ENCODE data around the gene ATP1A4.

Gene ATP1A4

GRCh38 chr1:160125746-160126145 is 25.7 kb upstream of the ATP1A4 start:
- no peak for TF ChIP-seq CTCF (IDR thresholded peaks at IDR 0.05)

- TF ChIP-seq CTCF (IDR thresholded peaks at IDR 0.05) = no peak
Observed at GRCh38 chr1:160127381-160127780, 24.0 kb upstream of the ATP1A4 start.

- no peak for TF ChIP-seq CTCF (IDR thresholded peaks at IDR 0.05)
Observed at GRCh38 chr1:160127865-160128523, 23.4 kb upstream of the ATP1A4 start.

GRCh38 chr1:160128636-160129035 is 22.8 kb upstream of the ATP1A4 start:
- TF ChIP-seq CTCF (IDR thresholded peaks at IDR 0.05) = no peak

- TF ChIP-seq CTCF (IDR thresholded peaks at IDR 0.05) = no peak
Observed at GRCh38 chr1:160129046-160129445, 22.4 kb upstream of the ATP1A4 start.

GRCh38 chr1:160129558-160129957 is 21.8 kb upstream of the ATP1A4 start:
- TF ChIP-seq CTCF (IDR thresholded peaks at IDR 0.05) = no peak

GRCh38 chr1:160129966-160130365 is 21.4 kb upstream of the ATP1A4 start:
- TF ChIP-seq CTCF (IDR thresholded peaks at IDR 0.05) = no peak

- TF ChIP-seq CTCF (IDR thresholded peaks at IDR 0.05) = no peak
Observed at GRCh38 chr1:160130486-160130885, 20.9 kb upstream of the ATP1A4 start.
